Transverse colon (tissue), 4 donors: ENCODE data around the gene UBASH3A. TPM values are rescaled to one million over a fixed set of nuclear protein-coding genes. Genes with fewer than 3 reads are reported as not detected.
A peak's percentile ranks its signal among the peaks of the same experiment; 100 is the strongest.

ENCODE experiments used
- DNase-seq: peaks from one replicate; pipeline ENCODE4 v3.0.0-alpha.2; 2019
- H3K27ac ChIP-seq, 4 donors: fragments of 200-600 bp; sonication (generic); 2 replicates each; pipeline ENCODE4 v1.5.1; 2016 to 2018; ENCODE audit warnings: inconsistent platforms in 4 of 4
- H3K27me3 ChIP-seq: fragments of 200-600 bp; sonication (generic); 2 replicates; pipeline ENCODE4 v1.5.1; 2017; ENCODE audit warnings: inconsistent platforms
- H3K36me3 ChIP-seq, 4 donors: fragments of 200-600 bp; sonication (generic); 2 replicates each; pipeline ENCODE4 v1.5.1; 2017 to 2019; ENCODE audit warnings: inconsistent platforms in 4 of 4
- H3K4me1 ChIP-seq, 4 donors: fragments of 200-600 bp; sonication (generic); 2 replicates each; pipeline ENCODE4 v1.5.1; 2017 to 2020; ENCODE audit warnings: inconsistent platforms in 4 of 4
- H3K4me3 ChIP-seq, 4 donors: fragments of 200-600 bp; sonication (generic); 1 replicate in 1 of 4; 2 replicates in 3 of 4; pipeline versions ENCODE4 v1.5.1 to v1.6.1; 2017 to 2019; ENCODE audit warnings: inconsistent platforms in 4 of 4
- H3K9me3 ChIP-seq, 2 donors: fragments of 200-600 bp; sonication (generic); 2 replicates each; pipeline ENCODE4 v1.5.1; 2017 to 2019; ENCODE audit warnings: inconsistent platforms in 2 of 2
- CTCF ChIP-seq, 5 experiments: fragments of 200-600 bp in 3 of 5; fragments of 450-650 bp in 2 of 5; sonication (generic) in 3 of 5; IDR thresholded peaks; 1 replicate in 2 of 5; 2 replicates in 3 of 5; pipeline ENCODE4 v1.5.1; 2016 to 2017; ENCODE audit warnings: antibody characterized with exemption in 5 of 5, inconsistent platforms in 3 of 5, mild to moderate bottlenecking in 2 of 5, moderate library complexity in 1 of 5
- EP300 ChIP-seq: sonication (generic); formaldehyde crosslinking; IDR thresholded peaks from one replicate; pipeline ENCODE4 v1.6.1; 2017; ENCODE audit warnings: antibody characterized with exemption, low read depth
- POLR2A ChIP-seq: fragments of 450-650 bp; IDR thresholded peaks from one replicate; pipeline ENCODE4 v1.6.1; 2016; ENCODE audit warnings: antibody characterized with exemption, mild to moderate bottlenecking, moderate library complexity
- POLR2AphosphoS5 ChIP-seq, 3 donors: sonication (generic); formaldehyde crosslinking; IDR thresholded peaks; one replicate each; pipeline ENCODE4 v1.6.1; 2016; ENCODE audit warnings: antibody characterized with exemption in 3 of 3
- WGBS, 2 donors: methylation state at CpG; one replicate each; pipeline ENCODE4 v1.1.5; 2018; ENCODE audit warnings: low coverage in 1 of 2; 5-methylcytosine and 5-hydroxymethylcytosine counted together
- in situ Hi-C, 4 donors: fragments of 200-750 bp; cut with MboI; loops; one replicate each; pipeline versions ENCODE4 v1.15.0 to v1.15.1; 2017; ENCODE audit warnings: low sequenced_read_pairs in 3 of 4, low pct_ligation_motif_present in 1 of 4, low pct_unique_long_range_greater_than_20kb in 1 of 4
- intact Hi-C: fragments of 100-400 bp; cut with DNase I; formaldehyde crosslinking; loops from one replicate; pipeline ENCODE4 v1.15.1; 2023; ENCODE audit warnings: low total_unique reads
- total RNA-seq, 4 donors: library from RNA; depleted of rRNA; stranded (reverse); fragments of >200 nt; gene quantifications; one replicate each; pipeline ENCODE4 v1.1.0, GENCODE V29; 2016

The UBASH3A gene
- total RNA-seq, 4 donors from 2014 or later, result 0.37 to 3.0 (median 0.82) TPM; not detected in 1

- H3K4me1 ChIP-seq, result no peaks in the 10 kb centered on the region
- no peak overlapping the region for H3K4me3 ChIP-seq
- in situ Hi-C loops, result no loop called here
- no peaks in the 10 kb centered on the region for H3K9me3 ChIP-seq
- no peak for DNase-seq
- 92% methylated on average over 8 of the region's 8 CpGs; no CpG with 5 or more reads in 1 of the 2 donors for WGBS, 2 donors
- intact Hi-C loops, result no loop called here
- H3K27ac ChIP-seq, result no peak overlapping the region
- TF ChIP-seq CTCF (IDR thresholded peaks at IDR 0.05) (no peak), POLR2A (no peak), POLR2AphosphoS5 (IDR thresholded peaks at IDR 0.05) (no peak), EP300 (no peak)
- H3K27me3 ChIP-seq, result no peaks in the 10 kb centered on the region
- H3K36me3 ChIP-seq, result no peaks in the 10 kb centered on the region
Observed at GRCh38 chr21:42414066-42414465, 10.4 kb downstream of the UBASH3A start.

DNA sequence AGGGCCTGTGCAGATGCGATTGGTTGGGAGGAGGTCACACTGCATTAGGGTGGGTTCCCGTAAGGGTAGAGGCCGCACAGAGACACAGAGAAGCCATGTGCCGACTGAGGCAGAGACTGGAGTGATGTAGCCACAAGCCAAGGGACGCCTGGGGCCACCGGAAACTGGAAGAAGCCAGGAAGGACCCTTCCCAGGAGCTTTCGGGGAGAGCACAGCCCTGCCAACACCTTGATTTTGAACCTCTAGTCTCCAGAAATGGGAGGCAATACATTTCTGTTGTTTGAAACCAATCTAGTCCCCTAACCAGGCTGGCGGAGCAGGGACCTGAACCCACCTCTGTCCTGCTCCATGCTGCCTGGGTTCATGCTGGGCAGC, 10.8 kb downstream of the UBASH3A start:
- no peaks in the 10 kb centered on the region for H3K9me3 ChIP-seq
- in situ Hi-C loops (no loop called here), intact Hi-C loops (no loop called here)
- H3K36me3 ChIP-seq, result no peaks in the 10 kb centered on the region
- WGBS, 2 donors, result 86% methylated on average over 8 of the region's 8 CpGs; no CpG with 5 or more reads in 1 of the 2 donors
- H3K4me3 ChIP-seq, result no peak overlapping the region
- TF ChIP-seq POLR2AphosphoS5 (IDR thresholded peaks at IDR 0.05), result no peak
- TF ChIP-seq EP300, result no peak
- TF ChIP-seq CTCF (IDR thresholded peaks at IDR 0.05), result no peak
- TF ChIP-seq POLR2A, result no peak
- no peak for DNase-seq
- H3K27ac ChIP-seq, result no peak overlapping the region
- H3K27me3 ChIP-seq, result no peaks in the 10 kb centered on the region
- H3K4me1 ChIP-seq, result no peaks in the 10 kb centered on the region

- TF ChIP-seq CTCF (IDR thresholded peaks at IDR 0.05) (no peak), EP300 (no peak), POLR2AphosphoS5 (IDR thresholded peaks at IDR 0.05) (no peak), POLR2A (no peak)
- Histone ChIP-seq H3K36me3 (no peaks in the 10 kb centered on the region), H3K4me3 (no peak overlapping the region), H3K9me3 (no peaks in the 10 kb centered on the region), H3K27ac (peak overlapping the region in 1 of 4 donors; percentile 17), H3K4me1 (no peaks in the 10 kb centered on the region), H3K27me3 (no peaks in the 10 kb centered on the region)
- in situ Hi-C loops (no loop called here), intact Hi-C loops (no loop called here)
- peak; percentile 55 for DNase-seq
- WGBS, 2 donors, result 57% methylated on average over 27 of the region's 27 CpGs; no CpG with 5 or more reads in 1 of the 2 donors
Observed at GRCh38 chr21:42414928-42415769, 11.4 kb downstream of the UBASH3A start.

DNA sequence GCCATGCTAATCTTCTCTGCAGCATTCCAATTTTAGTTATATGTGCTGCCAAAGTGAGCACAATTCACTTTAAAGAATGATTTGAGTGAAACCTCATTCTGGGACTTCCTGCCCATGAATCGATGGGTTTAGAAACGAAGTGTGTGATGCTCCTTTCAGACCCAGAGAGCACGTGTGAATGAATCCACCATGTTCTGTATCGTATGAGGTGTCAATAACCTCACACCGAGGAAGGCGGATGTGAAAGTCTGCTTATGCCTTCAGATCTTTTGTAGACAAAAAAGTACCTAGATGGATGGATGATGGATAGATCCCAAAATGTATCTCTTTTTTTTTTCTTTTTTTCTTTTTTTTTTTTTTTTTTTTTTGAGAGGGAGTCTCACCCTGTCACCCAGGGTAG, 13.8 kb downstream of the UBASH3A start:
- Histone ChIP-seq H3K27ac (no peak overlapping the region), H3K4me3 (no peak overlapping the region), H3K9me3 (no peaks in the 10 kb centered on the region), H3K4me1 (peaks cover 0 to 3% (median 0%) of the 10 kb centered on the region in 4 donors), H3K36me3 (no peaks in the 10 kb centered on the region), H3K27me3 (peaks cover 4% of the 10 kb centered on the region)
- intact Hi-C loops, result no loop called here
- 80 to 81% methylated on average over 6 of the region's 6 CpGs for WGBS, 2 donors
- no peak for DNase-seq
- in situ Hi-C loops, result no loop called here
- TF ChIP-seq EP300, result no peak
- TF ChIP-seq POLR2A, result no peak
- no peak for TF ChIP-seq CTCF (IDR thresholded peaks at IDR 0.05)
- TF ChIP-seq POLR2AphosphoS5 (IDR thresholded peaks at IDR 0.05), result no peak
